Naive thymus-derived CD8-positive, alpha-beta T cell (primary cell): ENCODE results near the gene FAM180A. TPM values are rescaled to one million over a fixed set of nuclear protein-coding genes. Genes with fewer than 3 reads are reported as not detected.

Source experiments
- ATAC-seq, 2 donors: fragments of 150-1000 bp; cut with Tn5 transposase in 1 of 2; sonication (Bioruptor Pico), chemical (Tn5 transposase) in 1 of 2; 1 replicate in 1 of 2; 2 replicates in 1 of 2; pipeline ENCODE4 v1.10.0; 2021; ENCODE audit warnings: mild to moderate bottlenecking in 2 of 2, moderate library complexity in 2 of 2
- POLR2A ChIA-PET: fragments of 350-600 bp; sonication (Branson Sonifier 250); formaldehyde crosslinking; loops from one replicate; lab custom pipeline; 2021; ENCODE audit warnings: antibody characterized with exemption; lab: Charles Lee
- DNase-seq, 10 donors: peaks; one replicate each; pipeline versions ENCODE4 v3.0.0 to v3.0.0-alpha.2; 2020 to 2022
- H3K27ac Mint-ChIP-seq, 10 donors: one replicate each; pipeline ENCODE4 v1.8.0; 2020 to 2022; ENCODE audit warnings: mild to moderate bottlenecking in 10 of 10, mixed read lengths in 10 of 10, moderate library complexity in 4 of 10, inconsistent platforms in 1 of 10
- H3K27me3 Mint-ChIP-seq, 5 donors: one replicate each; pipeline ENCODE4 v1.8.0; 2021 to 2022; ENCODE audit warnings: mixed read lengths in 5 of 5
- H3K36me3 Mint-ChIP-seq, 3 donors: one replicate each; pipeline ENCODE4 v1.8.0; 2020 to 2022; ENCODE audit warnings: mixed read lengths in 3 of 3, mild to moderate bottlenecking in 2 of 3, inconsistent platforms in 1 of 3
- H3K4me1 Mint-ChIP-seq, 4 donors: one replicate each; pipeline ENCODE4 v1.8.0; 2021 to 2022; ENCODE audit warnings: mixed read lengths in 4 of 4
- H3K4me3 Mint-ChIP-seq, 10 donors: one replicate each; pipeline ENCODE4 v1.8.0; 2020 to 2022; ENCODE audit warnings: mild to moderate bottlenecking in 10 of 10, mixed read lengths in 10 of 10, moderate library complexity in 6 of 10, inconsistent platforms in 1 of 10
- H3K9me3 Mint-ChIP-seq, 9 donors: one replicate each; pipeline ENCODE4 v1.8.0; 2020 to 2022; ENCODE audit warnings: mixed read lengths in 9 of 9, mild to moderate bottlenecking in 3 of 9, inconsistent platforms in 1 of 9, moderate library complexity in 1 of 9
- polyA plus RNA-seq, 3 donors: library from polyadenylated mRNA; unstranded; fragments of 300-500 nt; fragmentation: Illumina TruSeq; gene quantifications; one replicate each; pipeline ENCODE4 v1.2.3, GENCODE V29; 2021
- total RNA-seq, 8 experiments: library from RNA in 2 of 8; stranded (reverse) in 2 of 8; gene quantifications; one replicate each; pipeline ENCODE4 v1.2.3 and lab custom pipeline; 2021 to 2026

Gene FAM180A
- total RNA-seq (not detected), polyA plus RNA-seq (not detected), total RNA-seq (lab: John Stamatoyannopoulos, UW) (0 reads per million in 6 experiments)

DNA sequence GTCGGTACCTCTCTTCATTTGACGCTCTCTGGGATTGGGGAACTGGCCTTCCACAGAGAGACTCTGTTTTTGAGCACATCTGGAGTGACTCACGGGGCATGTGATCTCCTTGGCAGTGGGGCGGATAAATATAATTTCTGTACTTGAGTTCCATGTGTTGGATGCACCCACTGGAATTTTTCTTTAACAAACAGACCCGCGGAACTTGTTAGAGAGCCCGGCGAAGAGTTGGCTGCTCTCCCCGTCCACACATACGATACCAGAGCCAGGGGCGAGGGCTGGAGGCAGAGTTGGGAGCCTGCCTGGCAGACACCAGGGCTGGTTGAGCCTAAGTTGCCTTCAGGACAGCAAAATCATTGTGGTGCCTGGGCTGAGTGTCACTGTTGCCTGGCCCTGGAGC lies at the start of gene FAM180A:
Gene FAM180A, minus strand, starts transcription at position 44 of the 400 bp plus-strand sequence. CDS start 233 bp downstream, outside the sequence.
- no peak within 1 kb of the TSS for H3K27ac Mint-ChIP-seq
- H3K36me3 Mint-ChIP-seq, result no peaks in the 10 kb centered on the region
- H3K9me3 Mint-ChIP-seq, result no peaks in the 10 kb centered on the region
- no peaks in the 10 kb centered on the region for H3K4me1 Mint-ChIP-seq
- POLR2A ChIA-PET, result no interaction called here
- H3K27me3 Mint-ChIP-seq, result peaks cover 4 to 14% (median 5%) of the 10 kb centered on the region in 5 donors
- H3K4me3 Mint-ChIP-seq, result no peak within 1 kb of the TSS
- no peak for ATAC-seq
- no peak for DNase-seq

DNA sequence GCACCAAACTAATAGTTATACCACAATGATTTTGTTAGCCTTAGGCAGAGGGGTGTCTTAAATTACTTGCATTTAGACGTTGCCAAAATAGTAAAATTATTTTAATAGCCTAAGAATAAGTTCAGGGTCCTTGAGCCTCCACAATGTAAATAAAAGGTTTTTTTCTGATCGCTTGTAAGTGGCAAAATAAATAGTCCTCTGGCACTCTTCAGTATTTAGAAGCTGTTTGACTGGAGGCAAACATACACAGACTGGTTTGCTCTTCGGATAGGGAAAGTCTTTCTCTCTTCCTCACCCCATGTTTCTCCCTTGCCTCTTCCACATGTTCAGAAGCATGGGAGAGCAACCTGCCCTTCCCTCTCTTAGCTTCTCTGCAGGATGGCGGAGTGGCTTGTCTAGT lies 49.5 kb upstream of the FAM180A start:
- Mint-ChIP-seq H3K36me3 (no peaks in the 10 kb centered on the region), H3K27ac (no peak overlapping the region), H3K9me3 (no peaks in the 10 kb centered on the region), H3K27me3 (peaks cover 4 to 27% (median 15%) of the 10 kb centered on the region in 5 donors), H3K4me3 (no peak overlapping the region), H3K4me1 (peaks cover 0 to 8% (median 7%) of the 10 kb centered on the region in 4 donors)
- ATAC-seq, result no peak
- POLR2A ChIA-PET, result no interaction called here
- no peak for DNase-seq

DNA sequence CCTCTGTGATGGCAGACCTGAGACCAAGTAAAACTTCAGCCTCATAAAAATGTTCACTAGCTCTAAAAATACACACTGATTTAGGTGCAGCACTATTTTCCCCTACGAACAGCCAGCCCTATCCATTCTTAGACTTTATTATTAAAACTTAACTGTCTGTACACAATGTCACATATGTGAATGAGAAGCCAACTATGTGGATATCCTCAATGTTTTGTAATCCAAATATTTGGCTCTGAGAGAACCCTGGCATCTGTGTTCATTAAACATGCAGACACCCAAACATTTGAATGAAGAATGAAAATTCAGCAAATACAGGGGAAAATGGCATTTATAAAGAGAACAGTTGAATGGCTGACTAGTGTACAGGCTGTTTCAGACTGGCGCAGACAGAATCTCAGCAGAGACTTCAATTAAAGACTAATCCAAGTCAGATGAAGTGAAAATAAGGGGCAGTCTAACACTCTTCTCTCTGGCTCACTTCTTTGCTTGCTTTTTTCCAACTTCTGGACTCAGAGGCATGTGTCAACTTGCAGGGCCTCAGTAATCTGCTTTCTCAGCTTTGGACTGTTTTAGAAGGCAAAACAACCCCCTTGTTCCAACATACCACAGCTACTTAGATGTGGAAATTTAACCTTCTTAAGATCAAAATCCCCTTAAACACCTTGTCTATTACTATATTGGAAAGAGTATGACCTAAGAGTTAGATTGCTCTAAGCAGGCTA lies 47.4 kb upstream of the FAM180A start:
- POLR2A ChIA-PET, result no interaction called here
- Mint-ChIP-seq H3K27me3 (peaks cover 4 to 25% (median 12%) of the 10 kb centered on the region in 5 donors), H3K27ac (no peak overlapping the region), H3K9me3 (no peaks in the 10 kb centered on the region), H3K36me3 (no peaks in the 10 kb centered on the region), H3K4me3 (no peak overlapping the region), H3K4me1 (peaks cover 0 to 5% (median 3%) of the 10 kb centered on the region in 4 donors)
- ATAC-seq (no peak), DNase-seq (no peak)

DNA sequence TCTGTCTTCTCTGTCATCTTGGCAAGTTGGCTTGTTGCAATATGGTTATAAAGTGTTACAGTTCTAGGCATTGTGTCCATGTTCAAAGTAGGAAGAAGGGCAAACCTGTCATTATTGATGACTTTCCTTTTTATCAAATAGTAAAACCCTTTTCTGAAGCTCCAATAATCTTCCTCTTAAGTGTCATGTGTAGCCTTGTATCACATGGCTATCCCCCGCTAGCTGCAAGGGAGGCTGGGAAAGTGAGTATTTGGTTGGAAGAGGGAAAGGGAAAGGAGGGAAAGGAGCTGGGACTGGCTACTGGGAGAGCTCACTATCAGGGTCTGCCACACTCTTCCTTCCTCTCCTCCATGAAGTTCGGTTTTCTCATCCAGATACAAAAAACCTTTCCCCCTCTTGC lies 45.2 kb upstream of the FAM180A start:
- no peaks in the 10 kb centered on the region for H3K36me3 Mint-ChIP-seq
- no peak overlapping the region for H3K27ac Mint-ChIP-seq
- peaks cover 0 to 3% (median 0%) of the 10 kb centered on the region in 4 donors for H3K4me1 Mint-ChIP-seq
- DNase-seq (no peak), ATAC-seq (no peak)
- H3K27me3 Mint-ChIP-seq, result peaks cover 1 to 11% (median 8%) of the 10 kb centered on the region in 5 donors
- H3K9me3 Mint-ChIP-seq, result no peaks in the 10 kb centered on the region
- POLR2A ChIA-PET, result interaction anchor here (0.7 kb wide), 1 partner anchor 49 kb away, joined by 3 read pairs; no protein-coding TSS in a partner anchor
- H3K4me3 Mint-ChIP-seq, result no peak overlapping the region

DNA sequence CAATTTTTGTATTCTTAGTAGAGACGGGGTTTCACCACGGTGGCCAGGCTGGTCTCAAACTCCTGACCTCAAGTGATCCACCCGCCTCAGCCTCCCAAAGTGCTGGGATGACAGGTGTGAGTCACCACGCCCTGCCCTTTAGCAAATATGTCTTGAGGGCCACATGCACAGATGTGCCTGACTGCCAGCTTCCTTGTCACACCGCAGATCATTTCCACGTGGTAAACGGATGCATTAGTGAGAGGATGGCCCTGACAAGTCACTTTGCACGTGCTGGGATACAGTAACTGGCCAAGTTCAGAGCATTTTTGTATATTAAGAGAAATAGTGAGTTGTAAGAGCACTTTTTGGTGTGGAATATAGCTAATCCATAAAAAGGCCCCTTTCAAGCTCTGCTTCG lies 44.3 kb upstream of the FAM180A start:
- Mint-ChIP-seq H3K27ac (no peak overlapping the region), H3K4me3 (no peak overlapping the region), H3K36me3 (no peaks in the 10 kb centered on the region), H3K4me1 (peaks cover 0 to 3% (median 0%) of the 10 kb centered on the region in 4 donors), H3K27me3 (peaks cover 0 to 12% (median 9%) of the 10 kb centered on the region in 5 donors), H3K9me3 (no peaks in the 10 kb centered on the region)
- ATAC-seq, result no peak
- POLR2A ChIA-PET, result no interaction called here
- DNase-seq, result no peak

DNA sequence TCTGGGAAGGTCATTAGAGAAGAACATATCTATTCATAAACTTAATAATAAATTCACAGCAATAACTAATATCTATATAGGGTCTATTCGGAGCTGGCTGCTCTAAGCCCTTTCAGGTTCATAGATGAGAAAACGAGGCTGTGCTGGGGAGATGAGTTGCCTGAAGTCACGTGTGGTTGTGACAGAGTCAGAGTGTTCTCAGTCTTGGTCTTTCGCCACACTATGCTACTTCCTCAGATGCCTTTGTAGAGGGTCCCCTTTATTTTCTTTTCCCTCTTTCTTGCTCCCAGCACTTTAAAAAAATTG lies 43.7 kb upstream of the FAM180A start:
- DNase-seq (no peak), ATAC-seq (no peak)
- peaks cover 0 to 3% (median 0%) of the 10 kb centered on the region in 4 donors for H3K4me1 Mint-ChIP-seq
- H3K27me3 Mint-ChIP-seq, result peaks cover 0 to 12% (median 9%) of the 10 kb centered on the region in 5 donors
- POLR2A ChIA-PET, result no interaction called here
- H3K9me3 Mint-ChIP-seq, result no peaks in the 10 kb centered on the region
- H3K36me3 Mint-ChIP-seq, result no peaks in the 10 kb centered on the region
- no peak overlapping the region for H3K4me3 Mint-ChIP-seq
- no peak overlapping the region for H3K27ac Mint-ChIP-seq

DNA sequence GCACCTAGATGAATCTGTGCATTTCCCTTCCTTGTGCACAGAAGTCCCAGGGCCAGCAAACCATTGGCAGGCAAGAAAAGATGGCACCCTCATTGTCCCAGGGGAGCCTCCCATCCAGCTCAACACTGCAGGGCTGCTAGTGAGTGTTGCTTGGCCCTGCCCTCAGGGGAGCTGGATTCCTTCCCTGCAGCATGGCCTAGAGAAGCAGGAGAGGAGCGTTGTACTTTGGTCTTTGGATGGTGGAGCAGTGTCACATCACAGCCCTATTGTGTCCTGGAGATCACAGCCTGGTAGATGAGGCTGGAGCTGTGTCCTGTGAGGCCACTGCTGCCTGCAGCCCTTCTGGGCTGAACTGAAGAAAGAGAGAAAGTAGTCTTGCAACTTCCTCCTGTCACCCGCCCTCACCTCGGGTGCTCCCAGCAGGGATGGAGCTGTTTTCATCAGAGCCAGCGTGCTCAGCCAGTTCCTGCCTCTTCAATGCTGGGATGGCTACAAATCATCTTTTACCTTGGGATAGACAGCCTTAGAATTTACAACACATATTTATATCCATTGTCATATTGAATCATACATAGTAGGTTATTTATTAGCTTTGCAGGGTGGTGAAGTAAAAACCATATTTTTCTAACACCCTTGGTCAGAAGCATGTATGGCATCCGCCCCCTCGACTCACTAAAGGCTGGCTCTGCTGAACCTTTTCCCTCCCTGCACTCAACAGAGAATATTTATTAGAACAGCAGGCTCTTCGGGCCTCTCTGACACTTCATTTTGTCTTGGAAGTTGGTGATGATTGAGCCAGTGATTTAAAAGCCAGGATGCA lies 43.1 kb upstream of the FAM180A start:
- Mint-ChIP-seq H3K4me1 (no peaks in the 10 kb centered on the region), H3K9me3 (no peaks in the 10 kb centered on the region), H3K27ac (no peak overlapping the region), H3K27me3 (peaks cover 0 to 13% (median 9%) of the 10 kb centered on the region in 5 donors), H3K36me3 (no peaks in the 10 kb centered on the region), H3K4me3 (no peak overlapping the region)
- ATAC-seq (no peak), DNase-seq (no peak)
- POLR2A ChIA-PET, result no interaction called here

DNA sequence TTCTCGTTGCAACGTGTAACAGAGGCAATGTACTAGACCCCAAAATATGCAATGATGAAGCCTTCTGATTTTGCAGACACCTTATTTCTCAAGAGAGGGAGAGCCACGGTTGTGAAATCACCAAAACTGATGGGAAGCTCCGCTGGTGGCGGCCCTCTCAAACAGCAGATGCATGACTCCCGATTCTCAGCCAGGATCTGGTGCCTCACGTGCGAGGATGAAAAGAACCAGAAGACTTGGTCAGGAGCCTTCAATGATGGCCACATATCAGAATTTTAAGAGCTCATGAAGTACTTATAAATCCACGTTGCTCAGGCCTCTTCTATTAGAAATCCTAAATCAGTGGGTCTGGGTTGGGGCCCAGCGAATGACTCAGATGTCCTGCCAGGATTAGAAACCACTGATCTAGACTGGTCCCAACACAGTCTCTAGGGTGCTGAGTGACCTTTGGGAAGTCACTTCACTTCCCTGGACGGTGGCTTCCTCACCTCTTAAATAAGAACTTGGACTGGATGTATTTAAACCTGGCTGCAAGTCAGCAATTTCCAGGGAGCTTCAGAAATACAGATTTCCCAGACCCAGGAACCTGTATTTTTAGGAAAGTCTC lies 41.9 kb upstream of the FAM180A start:
- Mint-ChIP-seq H3K36me3 (no peaks in the 10 kb centered on the region), H3K4me3 (no peak overlapping the region), H3K9me3 (no peaks in the 10 kb centered on the region), H3K27me3 (peaks cover 0 to 15% (median 11%) of the 10 kb centered on the region in 5 donors), H3K27ac (no peak overlapping the region), H3K4me1 (no peaks in the 10 kb centered on the region)
- POLR2A ChIA-PET, result no interaction called here
- ATAC-seq, result no peak
- DNase-seq, result no peak

DNA sequence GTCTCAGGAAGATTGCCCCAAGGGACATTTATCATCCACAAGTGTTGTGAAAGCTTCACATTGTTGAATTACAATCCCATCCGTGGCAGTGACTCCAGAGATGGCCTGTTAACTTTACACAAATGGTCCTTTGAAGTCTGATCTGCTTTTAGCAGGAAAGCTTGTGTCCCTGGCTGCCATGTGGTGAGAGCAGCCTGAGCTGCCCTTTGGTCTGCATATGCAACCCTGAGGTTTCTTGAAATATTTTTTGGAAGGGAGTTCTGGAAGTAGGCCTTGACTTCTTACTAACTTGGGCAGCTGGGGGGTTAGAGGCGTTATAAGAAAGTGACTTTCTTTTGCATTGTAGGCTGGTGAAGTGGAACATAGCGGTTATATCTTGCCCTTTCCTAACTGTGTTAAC lies 41.3 kb upstream of the FAM180A start:
- H3K4me3 Mint-ChIP-seq, result no peak overlapping the region
- H3K27ac Mint-ChIP-seq, result no peak overlapping the region
- H3K4me1 Mint-ChIP-seq, result no peaks in the 10 kb centered on the region
- H3K9me3 Mint-ChIP-seq, result no peaks in the 10 kb centered on the region
- no peaks in the 10 kb centered on the region for H3K36me3 Mint-ChIP-seq
- DNase-seq (no peak), ATAC-seq (no peak)
- peaks cover 0 to 15% (median 14%) of the 10 kb centered on the region in 5 donors for H3K27me3 Mint-ChIP-seq
- POLR2A ChIA-PET, result no interaction called here

DNA sequence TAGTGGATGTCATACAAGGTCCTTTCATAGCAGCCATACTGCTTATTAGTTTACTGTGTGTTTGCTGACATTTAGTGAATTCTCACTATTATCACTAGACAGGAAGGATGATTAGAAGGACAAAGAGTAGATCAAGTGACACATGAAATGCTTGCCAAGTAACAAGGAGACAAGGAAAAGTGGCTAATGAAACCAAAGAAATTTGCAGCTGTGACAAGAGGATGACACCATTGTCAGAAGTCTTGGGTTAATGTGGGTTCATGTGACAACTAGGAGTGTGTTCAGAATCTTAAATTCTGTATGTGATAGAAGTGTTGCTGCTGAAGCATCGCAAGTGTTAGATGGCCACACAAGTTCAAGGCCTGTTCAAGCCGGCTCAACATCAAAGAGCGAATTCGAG lies 40.8 kb upstream of the FAM180A start:
- Mint-ChIP-seq H3K27ac (no peak overlapping the region), H3K27me3 (peaks cover 0 to 18% (median 12%) of the 10 kb centered on the region in 5 donors), H3K9me3 (no peaks in the 10 kb centered on the region), H3K36me3 (no peaks in the 10 kb centered on the region), H3K4me1 (no peaks in the 10 kb centered on the region), H3K4me3 (no peak overlapping the region)
- DNase-seq (no peak), ATAC-seq (no peak)
- POLR2A ChIA-PET, result no interaction called here

DNA sequence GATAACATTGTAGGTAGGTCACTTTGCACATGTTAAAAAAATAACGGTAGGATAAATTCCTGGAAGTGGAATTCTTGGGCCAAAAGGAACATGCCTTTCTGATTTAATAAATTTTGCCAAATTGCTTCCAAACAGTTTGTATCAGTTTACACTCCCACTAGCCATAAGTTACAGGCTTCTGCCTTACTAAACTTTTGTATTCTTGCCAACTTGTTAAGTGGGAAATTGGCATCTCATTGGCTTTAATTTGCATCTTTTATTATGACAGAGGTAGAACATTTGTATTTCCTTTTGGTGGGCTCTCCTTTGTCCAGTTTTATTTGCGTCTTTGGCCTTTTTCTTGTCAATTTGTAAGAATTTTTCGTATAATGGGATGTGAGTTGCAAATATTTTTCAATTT lies 38.3 kb upstream of the FAM180A start:
- no peak overlapping the region for H3K4me3 Mint-ChIP-seq
- no peaks in the 10 kb centered on the region for H3K9me3 Mint-ChIP-seq
- H3K27me3 Mint-ChIP-seq, result peaks cover 0 to 26% (median 11%) of the 10 kb centered on the region in 5 donors
- no peak for DNase-seq
- H3K27ac Mint-ChIP-seq, result no peak overlapping the region
- ATAC-seq, result no peak
- POLR2A ChIA-PET, result no interaction called here
- no peaks in the 10 kb centered on the region for H3K4me1 Mint-ChIP-seq
- no peaks in the 10 kb centered on the region for H3K36me3 Mint-ChIP-seq

DNA sequence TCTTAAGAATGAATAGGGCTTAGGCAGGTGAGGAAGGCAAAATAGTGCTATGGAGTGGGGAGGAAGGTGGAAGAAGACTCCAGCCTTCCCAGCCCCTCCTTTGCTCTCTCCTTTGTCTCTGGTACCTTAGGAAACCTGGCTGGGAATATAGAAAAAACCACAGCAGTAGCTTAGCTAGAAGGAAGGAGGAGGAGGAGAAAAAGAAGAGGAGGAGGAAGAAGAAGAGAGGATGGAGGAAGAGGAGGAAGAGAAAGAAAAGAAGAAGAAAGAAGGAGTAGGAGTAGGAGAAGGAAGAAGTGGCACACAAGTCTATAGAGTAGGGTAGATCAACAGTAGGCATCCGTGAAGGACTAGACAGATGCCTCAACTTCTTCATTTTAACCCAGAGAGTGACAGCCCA lies 36.5 kb upstream of the FAM180A start:
- Mint-ChIP-seq H3K4me3 (no peak overlapping the region), H3K27ac (no peak overlapping the region), H3K27me3 (peaks cover 0 to 26% (median 11%) of the 10 kb centered on the region in 5 donors), H3K36me3 (no peaks in the 10 kb centered on the region), H3K9me3 (no peaks in the 10 kb centered on the region), H3K4me1 (no peaks in the 10 kb centered on the region)
- ATAC-seq (no peak), DNase-seq (no peak)
- POLR2A ChIA-PET, result no interaction called here

DNA sequence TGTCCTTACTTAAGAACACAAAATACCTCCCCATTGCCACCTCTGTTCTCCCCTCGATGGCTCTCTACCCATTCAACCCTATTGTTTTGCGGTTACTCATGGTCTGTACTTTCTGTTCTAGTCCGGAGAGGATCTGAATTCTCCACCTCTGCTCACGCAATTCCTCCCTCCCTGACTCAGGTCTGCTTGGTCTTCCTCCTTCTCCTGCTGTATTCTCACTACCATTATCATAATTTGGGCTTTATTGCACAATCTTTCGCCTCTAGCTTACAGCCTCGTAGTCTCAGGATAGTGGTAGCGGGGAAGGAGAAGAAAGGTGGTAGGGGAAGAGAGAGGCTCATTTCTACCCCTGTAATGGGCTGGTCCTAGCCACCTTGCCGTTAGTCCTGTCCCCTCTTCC lies 35.4 kb upstream of the FAM180A start:
- no peak overlapping the region for H3K4me3 Mint-ChIP-seq
- DNase-seq (no peak), ATAC-seq (no peak)
- no peaks in the 10 kb centered on the region for H3K4me1 Mint-ChIP-seq
- H3K9me3 Mint-ChIP-seq, result no peaks in the 10 kb centered on the region
- no peak overlapping the region for H3K27ac Mint-ChIP-seq
- peaks cover 0 to 20% (median 9%) of the 10 kb centered on the region in 5 donors for H3K27me3 Mint-ChIP-seq
- H3K36me3 Mint-ChIP-seq, result no peaks in the 10 kb centered on the region
- POLR2A ChIA-PET, result no interaction called here
